GM18907 (cell line): ENCODE measurements around the gene KDM4B.

Experiments used
- ATAC-seq: cut with Tn5 transposase; IDR thresholded peaks from one replicate; pipeline ENCODE4 v1.9.1; 2021; ENCODE audit warnings: mild to moderate bottlenecking, moderate library complexity; ENCODE audit not compliant: unreplicated experiment

Gene KDM4B

GRCh38 chr19:4984106-4984380 lies 15.1 kb downstream of the KDM4B start:
- ATAC-seq, result no peak

- no peak for ATAC-seq
Observed at GRCh38 chr19:4984438-4984990, 15.6 kb downstream of the KDM4B start.

GRCh38 chr19:4985551-4985991 lies 16.7 kb downstream of the KDM4B start:
- ATAC-seq, result no peak

GRCh38 chr19:4986056-4986455 lies 17.1 kb downstream of the KDM4B start:
- no peak for ATAC-seq

- no peak for ATAC-seq
Observed at GRCh38 chr19:4986471-4986891, 17.6 kb downstream of the KDM4B start.

- ATAC-seq, result no peak
Observed at GRCh38 chr19:4987256-4987655, 18.3 kb downstream of the KDM4B start.

- ATAC-seq, result no peak
Observed at GRCh38 chr19:4987692-4988370, 18.9 kb downstream of the KDM4B start.

- no peak for ATAC-seq
Observed at GRCh38 chr19:4988770-4989251, 19.9 kb downstream of the KDM4B start.

- ATAC-seq, result no peak
Observed at GRCh38 chr19:4990306-4990705, 21.4 kb downstream of the KDM4B start.

GRCh38 chr19:4991538-4991937 lies 22.6 kb downstream of the KDM4B start:
- ATAC-seq, result no peak

- no peak for ATAC-seq
Observed at GRCh38 chr19:4991996-4992698, 23.2 kb downstream of the KDM4B start.

- ATAC-seq, result no peak
Observed at GRCh38 chr19:4993683-4994082, 24.8 kb downstream of the KDM4B start.

- ATAC-seq, result no peak
Observed at GRCh38 chr19:4996701-4997100, 27.8 kb downstream of the KDM4B start.

- no peak for ATAC-seq
Observed at GRCh38 chr19:4997297-4997696, 28.4 kb downstream of the KDM4B start.

GRCh38 chr19:5000120-5000611 lies 31.3 kb downstream of the KDM4B start:
- no peak for ATAC-seq

- no peak for ATAC-seq
Observed at GRCh38 chr19:5001615-5002014, 32.7 kb downstream of the KDM4B start.

- no peak for ATAC-seq
Observed at GRCh38 chr19:5002143-5002542, 33.2 kb downstream of the KDM4B start.

GRCh38 chr19:5003781-5004180 lies 34.9 kb downstream of the KDM4B start:
- ATAC-seq, result no peak

GRCh38 chr19:5005096-5005495 lies 36.2 kb downstream of the KDM4B start:
- no peak for ATAC-seq

- ATAC-seq, result no peak
Observed at GRCh38 chr19:5006201-5006600, 37.3 kb downstream of the KDM4B start.

GRCh38 chr19:5006821-5007220 lies 37.9 kb downstream of the KDM4B start:
- ATAC-seq, result no peak
